Liver (tissue), 9 donors: ENCODE results near the gene DCAF5. TPM values are rescaled to one million over a fixed set of nuclear protein-coding genes. Genes with fewer than 3 reads are reported as not detected.

Experiments used
- DNase-seq: peaks from one replicate; pipeline ENCODE4 v3.0.0-alpha.2; 2017; ENCODE audit warnings: low spot score
- H3K27ac ChIP-seq, 2 donors: one replicate each; pipeline ENCODE4 v1.7.0; 2013; ENCODE audit warnings: inconsistent platforms in 2 of 2, low read length in 2 of 2, control low read depth in 1 of 2, low read depth in 1 of 2, mild to moderate bottlenecking in 1 of 2
- H3K27me3 ChIP-seq, 4 donors: one replicate each; pipeline versions ENCODE4 v1.6.1 to v1.7.0; 2013; ENCODE audit warnings: low read length in 3 of 4, inconsistent platforms in 1 of 4, mild to moderate bottlenecking in 1 of 4, moderate library complexity in 1 of 4; ENCODE audit not compliant: control insufficient read depth in 4 of 4, insufficient read depth in 4 of 4
- H3K36me3 ChIP-seq, 4 donors: one replicate each; pipeline versions ENCODE4 v1.6.1 to v1.7.0; 2013; ENCODE audit warnings: low read length in 3 of 4, mild to moderate bottlenecking in 3 of 4, low read depth in 1 of 4, moderate library complexity in 1 of 4; ENCODE audit not compliant: control insufficient read depth in 4 of 4, insufficient read depth in 3 of 4
- H3K4me1 ChIP-seq, 4 donors: one replicate each; pipeline versions ENCODE4 v1.6.1 to v1.7.0; 2013; ENCODE audit warnings: low read length in 3 of 4, mild to moderate bottlenecking in 3 of 4, moderate library complexity in 1 of 4; ENCODE audit not compliant: control insufficient read depth in 4 of 4, insufficient read depth in 4 of 4
- H3K4me3 ChIP-seq, 3 donors: one replicate each; pipeline versions ENCODE4 v1.6.1 to v1.7.0; 2013; ENCODE audit warnings: low read length in 3 of 3, control low read depth in 1 of 3, low read depth in 1 of 3, mild to moderate bottlenecking in 1 of 3
- H3K9ac ChIP-seq, 2 donors: one replicate each; pipeline ENCODE4 v1.7.0; 2013; ENCODE audit warnings: low read length in 2 of 2, mild to moderate bottlenecking in 2 of 2, moderate library complexity in 2 of 2, control low read depth in 1 of 2, low read depth in 1 of 2
- H3K9me3 ChIP-seq, 4 donors: one replicate each; pipeline versions ENCODE4 v1.6.1 to v1.7.0; 2013; ENCODE audit warnings: low read length in 3 of 4; ENCODE audit not compliant: control insufficient read depth in 4 of 4
- EGR1 ChIP-seq, 2 donors: IDR thresholded peaks; 2 replicates each; pipeline ENCODE4 v1.6.1; 2016 to 2018; ENCODE audit warnings: antibody characterized with exemption in 2 of 2, low read depth in 2 of 2
- FOXA1 ChIP-seq: IDR thresholded peaks from 2 replicates; pipeline ENCODE4 v1.6.1; 2016; ENCODE audit warnings: antibody characterized with exemption
- FOXA2 ChIP-seq: IDR thresholded peaks from 2 replicates; pipeline ENCODE4 v1.6.1; 2016; ENCODE audit warnings: antibody characterized with exemption
- GABPA ChIP-seq, 2 donors: IDR thresholded peaks in 1 of 2; conservative IDR thresholded peaks in 1 of 2; 2 replicates each; pipeline ENCODE4 v1.6.1; 2016; ENCODE audit warnings: antibody characterized with exemption in 2 of 2, mild to moderate bottlenecking in 1 of 2, moderate library complexity in 1 of 2
- HNF4A ChIP-seq, 2 donors: conservative IDR thresholded peaks; 2 replicates each; pipeline ENCODE4 v1.6.1; 2016; ENCODE audit warnings: antibody characterized with exemption in 2 of 2, mild to moderate bottlenecking in 2 of 2
- HNF4G ChIP-seq: IDR thresholded peaks from 2 replicates; pipeline ENCODE4 v1.6.1; 2016; ENCODE audit warnings: antibody characterized with exemption
- JUND ChIP-seq, 2 donors: IDR thresholded peaks; 2 replicates each; pipeline ENCODE4 v1.6.1; 2016; ENCODE audit warnings: antibody characterized with exemption in 2 of 2
- NR2F2 ChIP-seq: IDR thresholded peaks from 2 replicates; pipeline ENCODE4 v1.6.1; 2016; ENCODE audit warnings: antibody characterized with exemption
- RAD21 ChIP-seq, 2 donors: IDR thresholded peaks; 2 replicates each; pipeline ENCODE4 v1.6.1; 2016; ENCODE audit warnings: antibody characterized with exemption in 2 of 2, mild to moderate bottlenecking in 2 of 2
- SP1 ChIP-seq: IDR thresholded peaks from 2 replicates; pipeline ENCODE4 v1.6.1; 2018; ENCODE audit warnings: antibody characterized with exemption, mild to moderate bottlenecking
- TAF1 ChIP-seq: conservative IDR thresholded peaks from 2 replicates; pipeline ENCODE4 v1.6.1; 2016; ENCODE audit warnings: antibody characterized with exemption, mild to moderate bottlenecking
- WGBS: extraction: QIAGEN DNeasy Blood & Tissue Kit; methylation state at CpG from one replicate; pipeline ENCODE4 v1.1.7; 2013; 5-methylcytosine and 5-hydroxymethylcytosine counted together
- polyA plus RNA-seq, 2 donors: library from polyadenylated mRNA; stranded (reverse) in 1 of 2; unstranded in 1 of 2; fragments of 200-250 nt in 1 of 2; fragments of >200 nt in 1 of 2; fragmentation: Nextera tagmentation in 1 of 2; extraction: Ambion mirVana in 1 of 2; gene quantifications; one replicate each; pipeline versions ENCODE4 v1.2.1 to v1.2.3, GENCODE V29; 2013 to 2015
- total RNA-seq, 2 donors: library from RNA; depleted of rRNA; stranded (reverse); fragments of >200 nt; gene quantifications; one replicate each; pipeline ENCODE4 v1.2.3, GENCODE V29; 2014
- TF ChIP-seq, protein P1 (sequence below): IDR thresholded peaks from 2 replicates; pipeline ENCODE4 v1.6.1; 2016; ENCODE audit warnings: antibody characterized with exemption
- TF ChIP-seq, protein P2 (sequence below): IDR thresholded peaks from 2 replicates; pipeline ENCODE4 v1.6.1; 2016; ENCODE audit warnings: antibody characterized with exemption
- TF ChIP-seq, protein P3 (sequence below): fragments of 150-350 bp; IDR thresholded peaks from 2 replicates; pipeline ENCODE4 v1.5.1; 2017; ENCODE audit warnings: improper control_type of control experiment, low read depth, low read length; ENCODE audit not compliant: missing input control
- TF ChIP-seq, protein P4 (sequence below): IDR thresholded peaks from 2 replicates; pipeline ENCODE4 v1.6.1; 2016; ENCODE audit warnings: antibody characterized with exemption, mild to moderate bottlenecking
- donor health status: healthy.
- donor health status: healthy.
- donor health status: healthy.
- donor health status: healthy.
- donor health status: healthy.

The DCAF5 gene
- total and polyA plus RNA-seq, 4 donors: 12.9 to 18.1 (median 14.5) TPM

DNA sequence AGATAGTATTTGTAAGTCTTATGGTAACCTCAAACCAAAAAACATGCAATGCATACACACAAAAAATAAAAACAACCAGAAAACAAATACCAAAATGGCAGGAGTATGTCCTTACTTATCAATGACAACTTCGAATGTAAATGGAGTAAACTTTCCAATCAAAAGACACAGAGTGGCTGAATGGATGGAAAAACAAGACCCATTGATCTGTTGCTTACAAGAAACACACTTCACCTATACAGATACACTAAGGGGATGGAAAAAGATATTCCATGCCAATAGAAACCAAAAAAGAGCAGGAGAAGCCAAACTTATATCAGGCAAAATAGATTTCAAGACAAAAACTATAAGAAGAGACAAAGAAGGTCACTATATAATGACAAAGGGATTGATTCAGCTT is 8.7 kb upstream of the DCAF5 start:
- no peak for DNase-seq
- no peak overlapping the region for H3K4me3 ChIP-seq
- no peak overlapping the region for H3K27ac ChIP-seq
- no peak overlapping the region for H3K9ac ChIP-seq
- 85% methylated on average over 1 of the region's 1 CpG for whole genome bisulfite sequencing
- TF ChIP-seq NR2F2 (no peak), EGR1 (IDR thresholded peaks at IDR 0.05; ENCODE audit: low read depth in 2 of 2) (no peak), RAD21 (IDR thresholded peaks at IDR 0.05) (no peak), HNF4A (conservative IDR thresholded peaks at IDR 0.05) (no peak), SP1 (no peak), HNF4G (no peak), FOXA1 (no peak), GABPA (IDR thresholded peaks at IDR 0.05 in 1 of 2, conservative IDR thresholded peaks at IDR 0.05 in 1 of 2) (no peak), JUND (IDR thresholded peaks at IDR 0.05) (no peak)
- TF ChIP-seq, protein P1, sequence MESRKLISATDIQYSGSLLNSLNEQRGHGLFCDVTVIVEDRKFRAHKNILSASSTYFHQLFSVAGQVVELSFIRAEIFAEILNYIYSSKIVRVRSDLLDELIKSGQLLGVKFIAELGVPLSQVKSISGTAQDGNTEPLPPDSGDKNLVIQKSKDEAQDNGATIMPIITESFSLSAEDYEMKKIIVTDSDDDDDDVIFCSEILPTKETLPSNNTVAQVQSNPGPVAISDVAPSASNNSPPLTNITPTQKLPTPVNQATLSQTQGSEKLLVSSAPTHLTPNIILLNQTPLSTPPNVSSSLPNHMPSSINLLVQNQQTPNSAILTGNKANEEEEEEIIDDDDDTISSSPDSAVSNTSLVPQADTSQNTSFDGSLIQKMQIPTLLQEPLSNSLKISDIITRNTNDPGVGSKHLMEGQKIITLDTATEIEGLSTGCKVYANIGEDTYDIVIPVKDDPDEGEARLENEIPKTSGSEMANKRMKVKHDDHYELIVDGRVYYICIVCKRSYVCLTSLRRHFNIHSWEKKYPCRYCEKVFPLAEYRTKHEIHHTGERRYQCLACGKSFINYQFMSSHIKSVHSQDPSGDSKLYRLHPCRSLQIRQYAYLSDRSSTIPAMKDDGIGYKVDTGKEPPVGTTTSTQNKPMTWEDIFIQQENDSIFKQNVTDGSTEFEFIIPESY: no peak
- TF ChIP-seq, protein P2, sequence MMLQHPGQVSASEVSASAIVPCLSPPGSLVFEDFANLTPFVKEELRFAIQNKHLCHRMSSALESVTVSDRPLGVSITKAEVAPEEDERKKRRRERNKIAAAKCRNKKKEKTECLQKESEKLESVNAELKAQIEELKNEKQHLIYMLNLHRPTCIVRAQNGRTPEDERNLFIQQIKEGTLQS: no peak
- TF ChIP-seq, protein P3, sequence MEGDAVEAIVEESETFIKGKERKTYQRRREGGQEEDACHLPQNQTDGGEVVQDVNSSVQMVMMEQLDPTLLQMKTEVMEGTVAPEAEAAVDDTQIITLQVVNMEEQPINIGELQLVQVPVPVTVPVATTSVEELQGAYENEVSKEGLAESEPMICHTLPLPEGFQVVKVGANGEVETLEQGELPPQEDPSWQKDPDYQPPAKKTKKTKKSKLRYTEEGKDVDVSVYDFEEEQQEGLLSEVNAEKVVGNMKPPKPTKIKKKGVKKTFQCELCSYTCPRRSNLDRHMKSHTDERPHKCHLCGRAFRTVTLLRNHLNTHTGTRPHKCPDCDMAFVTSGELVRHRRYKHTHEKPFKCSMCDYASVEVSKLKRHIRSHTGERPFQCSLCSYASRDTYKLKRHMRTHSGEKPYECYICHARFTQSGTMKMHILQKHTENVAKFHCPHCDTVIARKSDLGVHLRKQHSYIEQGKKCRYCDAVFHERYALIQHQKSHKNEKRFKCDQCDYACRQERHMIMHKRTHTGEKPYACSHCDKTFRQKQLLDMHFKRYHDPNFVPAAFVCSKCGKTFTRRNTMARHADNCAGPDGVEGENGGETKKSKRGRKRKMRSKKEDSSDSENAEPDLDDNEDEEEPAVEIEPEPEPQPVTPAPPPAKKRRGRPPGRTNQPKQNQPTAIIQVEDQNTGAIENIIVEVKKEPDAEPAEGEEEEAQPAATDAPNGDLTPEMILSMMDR: no peak
- TF ChIP-seq, protein P4, sequence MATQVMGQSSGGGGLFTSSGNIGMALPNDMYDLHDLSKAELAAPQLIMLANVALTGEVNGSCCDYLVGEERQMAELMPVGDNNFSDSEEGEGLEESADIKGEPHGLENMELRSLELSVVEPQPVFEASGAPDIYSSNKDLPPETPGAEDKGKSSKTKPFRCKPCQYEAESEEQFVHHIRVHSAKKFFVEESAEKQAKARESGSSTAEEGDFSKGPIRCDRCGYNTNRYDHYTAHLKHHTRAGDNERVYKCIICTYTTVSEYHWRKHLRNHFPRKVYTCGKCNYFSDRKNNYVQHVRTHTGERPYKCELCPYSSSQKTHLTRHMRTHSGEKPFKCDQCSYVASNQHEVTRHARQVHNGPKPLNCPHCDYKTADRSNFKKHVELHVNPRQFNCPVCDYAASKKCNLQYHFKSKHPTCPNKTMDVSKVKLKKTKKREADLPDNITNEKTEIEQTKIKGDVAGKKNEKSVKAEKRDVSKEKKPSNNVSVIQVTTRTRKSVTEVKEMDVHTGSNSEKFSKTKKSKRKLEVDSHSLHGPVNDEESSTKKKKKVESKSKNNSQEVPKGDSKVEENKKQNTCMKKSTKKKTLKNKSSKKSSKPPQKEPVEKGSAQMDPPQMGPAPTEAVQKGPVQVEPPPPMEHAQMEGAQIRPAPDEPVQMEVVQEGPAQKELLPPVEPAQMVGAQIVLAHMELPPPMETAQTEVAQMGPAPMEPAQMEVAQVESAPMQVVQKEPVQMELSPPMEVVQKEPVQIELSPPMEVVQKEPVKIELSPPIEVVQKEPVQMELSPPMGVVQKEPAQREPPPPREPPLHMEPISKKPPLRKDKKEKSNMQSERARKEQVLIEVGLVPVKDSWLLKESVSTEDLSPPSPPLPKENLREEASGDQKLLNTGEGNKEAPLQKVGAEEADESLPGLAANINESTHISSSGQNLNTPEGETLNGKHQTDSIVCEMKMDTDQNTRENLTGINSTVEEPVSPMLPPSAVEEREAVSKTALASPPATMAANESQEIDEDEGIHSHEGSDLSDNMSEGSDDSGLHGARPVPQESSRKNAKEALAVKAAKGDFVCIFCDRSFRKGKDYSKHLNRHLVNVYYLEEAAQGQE: no peak
- H3K9me3 ChIP-seq: no peaks in the 10 kb centered on the region
- no peaks in the 10 kb centered on the region for H3K27me3 ChIP-seq
- no peaks in the 10 kb centered on the region for H3K36me3 ChIP-seq
- no peaks in the 10 kb centered on the region for H3K4me1 ChIP-seq

DNA sequence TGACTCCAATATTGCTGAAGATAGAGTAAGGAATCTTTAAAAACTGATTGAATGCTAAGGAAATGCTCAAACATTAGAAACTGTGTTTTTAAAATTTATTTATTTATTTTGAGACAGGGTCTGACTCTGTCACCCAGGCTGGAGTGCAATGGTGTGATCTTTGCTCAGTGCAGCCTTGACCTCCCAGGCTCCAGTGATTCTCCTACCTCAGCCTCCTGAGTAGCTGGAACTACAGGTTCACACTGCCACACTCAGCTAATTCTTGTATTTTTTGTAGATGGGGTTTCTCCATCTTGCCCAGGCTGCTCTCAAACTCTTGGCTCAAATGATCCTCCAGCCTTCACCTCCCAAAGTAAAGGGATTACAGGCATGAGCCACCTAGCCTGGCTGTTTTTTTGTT is 3.3 kb upstream of the DCAF5 start:
- H3K9ac ChIP-seq: no peak overlapping the region
- H3K36me3 ChIP-seq: no peaks in the 10 kb centered on the region
- no peak for DNase-seq
- TF ChIP-seq FOXA2: no peak
- TF ChIP-seq, protein P1: no peak
- no peak for TF ChIP-seq TAF1
- TF ChIP-seq EGR1 (IDR thresholded peaks at IDR 0.05; ENCODE audit: low read depth in 2 of 2): no peak
- TF ChIP-seq, protein P2: no peak
- TF ChIP-seq GABPA (IDR thresholded peaks at IDR 0.05 in 1 of 2, conservative IDR thresholded peaks at IDR 0.05 in 1 of 2): no peak
- H3K27ac ChIP-seq: no peak overlapping the region
- H3K9me3 ChIP-seq: no peaks in the 10 kb centered on the region
- H3K4me1 ChIP-seq: peaks cover 0 to 8% (median 1%) of the 10 kb centered on the region in 4 donors
- H3K27me3 ChIP-seq: no peaks in the 10 kb centered on the region
- no peak overlapping the region for H3K4me3 ChIP-seq
